Measurements from ENCODE around the gene NDOR1. TPM values are rescaled to one million over a fixed set of nuclear protein-coding genes. Genes with fewer than 3 reads are reported as not detected.

Gene NDOR1
- total RNA-seq, 1 experiment from 2014 or later, result 27.7 TPM

GRCh38 chr9:137228506-137228967, 23.0 kb downstream of the NDOR1 start:
- ChIA-PET CTCF (interaction anchor here (2.3 kb wide), 1 partner anchor 39 kb away, joined by 15 read pairs; the partner anchor contains the start of gene SSNA1), POLR2A (ENCODE audit: unreplicated experiment) (interaction anchor here (0.6 kb wide), 1 partner anchor 12 kb away, joined by 7 read pairs; no protein-coding TSS in a partner anchor)
- peaks cover 41% of the 10 kb centered on the region for H3F3A ChIP-seq (ENCODE audit: insufficient read depth, low read depth)
- H3K27ac ChIP-seq, result no peak overlapping the region
- TF ChIP-seq, protein P1, sequence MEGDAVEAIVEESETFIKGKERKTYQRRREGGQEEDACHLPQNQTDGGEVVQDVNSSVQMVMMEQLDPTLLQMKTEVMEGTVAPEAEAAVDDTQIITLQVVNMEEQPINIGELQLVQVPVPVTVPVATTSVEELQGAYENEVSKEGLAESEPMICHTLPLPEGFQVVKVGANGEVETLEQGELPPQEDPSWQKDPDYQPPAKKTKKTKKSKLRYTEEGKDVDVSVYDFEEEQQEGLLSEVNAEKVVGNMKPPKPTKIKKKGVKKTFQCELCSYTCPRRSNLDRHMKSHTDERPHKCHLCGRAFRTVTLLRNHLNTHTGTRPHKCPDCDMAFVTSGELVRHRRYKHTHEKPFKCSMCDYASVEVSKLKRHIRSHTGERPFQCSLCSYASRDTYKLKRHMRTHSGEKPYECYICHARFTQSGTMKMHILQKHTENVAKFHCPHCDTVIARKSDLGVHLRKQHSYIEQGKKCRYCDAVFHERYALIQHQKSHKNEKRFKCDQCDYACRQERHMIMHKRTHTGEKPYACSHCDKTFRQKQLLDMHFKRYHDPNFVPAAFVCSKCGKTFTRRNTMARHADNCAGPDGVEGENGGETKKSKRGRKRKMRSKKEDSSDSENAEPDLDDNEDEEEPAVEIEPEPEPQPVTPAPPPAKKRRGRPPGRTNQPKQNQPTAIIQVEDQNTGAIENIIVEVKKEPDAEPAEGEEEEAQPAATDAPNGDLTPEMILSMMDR (conservative IDR thresholded peaks at IDR 0.05), result no peak
- no peak for TF ChIP-seq EZH2 (IDR thresholded peaks at IDR 0.05; ENCODE audit: low read depth)
- no peaks in the 10 kb centered on the region for H3K9me2 ChIP-seq (ENCODE audit: insufficient read depth)
- H2AFZ ChIP-seq, result no peak overlapping the region
- H3K4me3 ChIP-seq, result peak overlapping the region; percentile 29; the same call in 1 of the 2 replicates
- peaks cover 7% of the 10 kb centered on the region; the same call in 1 of the 2 replicates for H3K79me2 ChIP-seq (ENCODE audit: low read depth)
- peaks cover 55% of the 10 kb centered on the region for H3K4me1 ChIP-seq (replicated peaks; ENCODE audit: insufficient read depth)
- no peaks in the 10 kb centered on the region for H3K27me3 ChIP-seq (ENCODE audit: insufficient read depth, low read depth)
- DNase-seq, result peak; percentile 59 to 80
- intact Hi-C loops (cut with micrococcal nuclease; ENCODE audit: unreplicated experiment), result no loop called here
- no peaks in the 10 kb centered on the region for H3K9me3 ChIP-seq (ENCODE audit: insufficient read depth, low read depth)
- BruUV-seq (replicated peaks), result no TSS peak
- H3K36me3 ChIP-seq (ENCODE audit: low read depth), result no peaks in the 10 kb centered on the region
- no peaks in the 10 kb centered on the region for H4K20me1 ChIP-seq (ENCODE audit: insufficient read depth)
- H3K4me2 ChIP-seq, result peak overlapping the region; percentile 71

GRCh38 chr9:137228968-137229896, 23.7 kb downstream of the NDOR1 start:
- CTCF ChIA-PET, result no interaction called here
- intact Hi-C loops (cut with micrococcal nuclease; ENCODE audit: unreplicated experiment), result no loop called here

More at GRCh38 chr9:137228968-137229896, 23.7 kb downstream of the NDOR1 start:
- peaks cover 50% of the 10 kb centered on the region for H3K4me1 ChIP-seq (replicated peaks; ENCODE audit: insufficient read depth)
- no TSS peak for BruUV-seq (replicated peaks)
- POLR2A ChIA-PET (ENCODE audit: unreplicated experiment), result no interaction called here
- H3K4me2 ChIP-seq, result peak overlapping the region; percentile 71
- peaks cover 34% of the 10 kb centered on the region for H3F3A ChIP-seq (ENCODE audit: insufficient read depth, low read depth)
- H4K20me1 ChIP-seq (ENCODE audit: insufficient read depth), result no peaks in the 10 kb centered on the region
- H3K79me2 ChIP-seq (ENCODE audit: low read depth), result peaks cover 7% of the 10 kb centered on the region; the same call in 1 of the 2 replicates
- no peaks in the 10 kb centered on the region for H3K36me3 ChIP-seq (ENCODE audit: low read depth)
- H3K9me2 ChIP-seq (ENCODE audit: insufficient read depth), result no peaks in the 10 kb centered on the region
- H3K27ac ChIP-seq, result no peak overlapping the region
- no peaks in the 10 kb centered on the region for H3K27me3 ChIP-seq (ENCODE audit: insufficient read depth, low read depth)
- H3K9me3 ChIP-seq (ENCODE audit: insufficient read depth, low read depth), result no peaks in the 10 kb centered on the region
- no peak overlapping the region for H2AFZ ChIP-seq
- TF ChIP-seq, protein P1 (conservative IDR thresholded peaks at IDR 0.05), result no peak
- TF ChIP-seq EZH2 (IDR thresholded peaks at IDR 0.05; ENCODE audit: low read depth), result no peak
- DNase-seq, result no peak
- H3K4me3 ChIP-seq, result peak overlapping the region; percentile 29; the same call in 1 of the 2 replicates
